A549 (cell line): ENCODE data around the gene EHF.

Experiments
- EP300 ChIP-seq, 2 experiments: fragments of >200 bp; sonication (Bioruptor Twin); formaldehyde crosslinking; IDR thresholded peaks; 2 replicates in 1 of 2; 3 replicates in 1 of 2; pipeline ENCODE4 v1.6.1; 2016 to 2017
- HDAC2 ChIP-seq: fragments of 200-600 bp; sonication (generic); IDR thresholded peaks from 2 replicates; pipeline ENCODE4 v1.6.1; 2016
- MAFK ChIP-seq: fragments of 450-650 bp; IDR thresholded peaks from 2 replicates; pipeline ENCODE4 v1.6.1; 2014; ENCODE audit not compliant: partially characterized antibody
- MAZ ChIP-seq: fragments of 150-350 bp; IDR thresholded peaks from 2 replicates; pipeline ENCODE4 v1.6.1; 2014; ENCODE audit warnings: antibody characterized with exemption, low read depth, low read length, borderline replicate concordance
- TF ChIP-seq, protein P1 (sequence below): fragments of >200 bp; sonication (Bioruptor Twin); formaldehyde crosslinking; IDR thresholded peaks from 3 replicates; pipeline ENCODE4 v1.5.1; 2016
- TF ChIP-seq, protein P2 (sequence below): IDR thresholded peaks from 2 replicates; pipeline ENCODE4 v1.6.1; 2012

DNA sequence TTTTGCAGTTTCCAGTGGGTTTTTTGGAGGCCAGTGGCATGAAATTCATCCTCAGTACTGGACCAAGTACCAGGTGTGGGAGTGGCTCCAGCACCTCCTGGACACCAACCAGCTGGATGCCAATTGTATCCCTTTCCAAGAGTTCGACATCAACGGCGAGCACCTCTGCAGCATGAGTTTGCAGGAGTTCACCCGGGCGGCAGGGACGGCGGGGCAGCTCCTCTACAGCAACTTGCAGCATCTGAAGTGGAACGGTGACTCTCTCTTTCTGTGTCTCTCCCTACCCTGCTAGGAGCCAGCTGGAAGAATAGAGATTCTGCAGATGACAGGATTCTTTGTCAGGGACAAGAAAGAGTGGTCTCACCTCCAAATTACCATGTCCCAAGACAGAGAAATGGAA, 25.5 kb downstream of the EHF start:
- TF ChIP-seq HDAC2 (no peak), MAFK (no peak), EP300 (IDR thresholded peaks at IDR 0.05) (no peak), MAZ (no peak)
- TF ChIP-seq, protein P1, sequence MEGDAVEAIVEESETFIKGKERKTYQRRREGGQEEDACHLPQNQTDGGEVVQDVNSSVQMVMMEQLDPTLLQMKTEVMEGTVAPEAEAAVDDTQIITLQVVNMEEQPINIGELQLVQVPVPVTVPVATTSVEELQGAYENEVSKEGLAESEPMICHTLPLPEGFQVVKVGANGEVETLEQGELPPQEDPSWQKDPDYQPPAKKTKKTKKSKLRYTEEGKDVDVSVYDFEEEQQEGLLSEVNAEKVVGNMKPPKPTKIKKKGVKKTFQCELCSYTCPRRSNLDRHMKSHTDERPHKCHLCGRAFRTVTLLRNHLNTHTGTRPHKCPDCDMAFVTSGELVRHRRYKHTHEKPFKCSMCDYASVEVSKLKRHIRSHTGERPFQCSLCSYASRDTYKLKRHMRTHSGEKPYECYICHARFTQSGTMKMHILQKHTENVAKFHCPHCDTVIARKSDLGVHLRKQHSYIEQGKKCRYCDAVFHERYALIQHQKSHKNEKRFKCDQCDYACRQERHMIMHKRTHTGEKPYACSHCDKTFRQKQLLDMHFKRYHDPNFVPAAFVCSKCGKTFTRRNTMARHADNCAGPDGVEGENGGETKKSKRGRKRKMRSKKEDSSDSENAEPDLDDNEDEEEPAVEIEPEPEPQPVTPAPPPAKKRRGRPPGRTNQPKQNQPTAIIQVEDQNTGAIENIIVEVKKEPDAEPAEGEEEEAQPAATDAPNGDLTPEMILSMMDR = no peak
- TF ChIP-seq, protein P2, sequence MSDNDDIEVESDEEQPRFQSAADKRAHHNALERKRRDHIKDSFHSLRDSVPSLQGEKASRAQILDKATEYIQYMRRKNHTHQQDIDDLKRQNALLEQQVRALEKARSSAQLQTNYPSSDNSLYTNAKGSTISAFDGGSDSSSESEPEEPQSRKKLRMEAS = no peak
